SK-N-SH (cell line): ENCODE data around the gene NMT2. TPM values are rescaled to one million over a fixed set of nuclear protein-coding genes. Genes with fewer than 3 reads are reported as not detected.
A peak's percentile ranks its signal among the peaks of the same experiment; 100 is the strongest.

Source experiments
- CTCF ChIA-PET: fragments of 300-600, 350-600 bp; formaldehyde crosslinking; extraction: SDS; loops from one replicate; lab custom pipeline; 2021; lab: Yijun Ruan, JAX
- POLR2A ChIA-PET: fragments of 350-600 bp; sonication (Branson Sonifier 250); formaldehyde crosslinking; extraction: SDS; loops from one replicate; lab custom pipeline; 2020; ENCODE audit warnings: antibody characterized with exemption, inconsistent platforms; lab: Yijun Ruan, JAX
- DNase-seq: peaks from one replicate; pipeline ENCODE4 v3.0.0; 2012
- H2AFZ ChIP-seq: fragments of 200-600 bp; sonication (generic); 2 replicates; pipeline ENCODE4 v1.8.1; 2016; ENCODE audit warnings: antibody characterized with exemption, mild to moderate bottlenecking, low read depth
- H3F3A ChIP-seq: fragments of 200-600 bp; sonication (generic); replicated peaks from 2 replicates; pipeline ENCODE3; 2016; ENCODE audit warnings: antibody characterized with exemption, mild to moderate bottlenecking; ENCODE audit not compliant: insufficient read depth
- H3K27ac ChIP-seq, 2 experiments: fragments of 200-500 bp in 1 of 2; fragments of 200-600 bp in 1 of 2; sonication (Bioruptor generic) in 1 of 2; sonication (generic), shearing (Covaris generic) in 1 of 2; 2 replicates each; pipeline versions ENCODE4 v1.5.1 to v1.6.1; 2014 to 2016; ENCODE audit warnings: low read depth in 2 of 2, inconsistent platforms in 1 of 2, low read length in 1 of 2, mild to moderate bottlenecking in 1 of 2, mixed read lengths in 1 of 2
- H3K27me3 ChIP-seq: fragments of 200-600 bp; sonication (generic), shearing (Covaris generic); 2 replicates; pipeline ENCODE4 v1.6.1; 2016; ENCODE audit warnings: mixed run types; ENCODE audit not compliant: insufficient read depth
- H3K36me3 ChIP-seq, 2 experiments: fragments of 200-500 bp in 1 of 2; fragments of 200-600 bp in 1 of 2; sonication (Bioruptor generic) in 1 of 2; sonication (generic) in 1 of 2; replicated peaks in 1 of 2; 2 replicates each; pipeline versions ENCODE3 to v1.5.1; 2014 to 2016; ENCODE audit warnings: low read length in 1 of 2, mild to moderate bottlenecking in 1 of 2; ENCODE audit not compliant: insufficient read depth in 2 of 2, control insufficient read depth in 1 of 2
- H3K4me1 ChIP-seq, 2 experiments: fragments of 200-500 bp in 1 of 2; fragments of 200-600 bp in 1 of 2; sonication (Bioruptor generic) in 1 of 2; sonication (generic), shearing (Covaris generic) in 1 of 2; 2 replicates each; pipeline versions ENCODE4 v1.5.1 to v1.6.1; 2014 to 2016; ENCODE audit warnings: low read depth in 1 of 2, low read length in 1 of 2, mixed run types in 1 of 2; ENCODE audit not compliant: insufficient read depth in 2 of 2, control insufficient read depth in 1 of 2
- H3K4me2 ChIP-seq: fragments of 200-600 bp; sonication (generic), shearing (Covaris generic); 2 replicates; pipeline ENCODE4 v1.6.1; 2017; ENCODE audit warnings: mixed run types
- H3K4me3 ChIP-seq, 2 experiments: fragments of 200-500 bp in 1 of 2; fragments of 200-600 bp in 1 of 2; sonication (Bioruptor generic) in 1 of 2; sonication (generic), shearing (Covaris generic) in 1 of 2; 2 replicates each; pipeline versions ENCODE4 v1.5.1 to v1.8.1; 2014 to 2016; ENCODE audit warnings: low read depth in 2 of 2, inconsistent platforms in 1 of 2, low read length in 1 of 2, mild to moderate bottlenecking in 1 of 2, mixed read lengths in 1 of 2, moderate library complexity in 1 of 2
- H3K79me2 ChIP-seq: fragments of 200-600 bp; sonication (generic); 2 replicates; pipeline ENCODE4 v1.8.1; 2017; ENCODE audit warnings: mild to moderate bottlenecking; ENCODE audit not compliant: insufficient read depth
- H3K9ac ChIP-seq: fragments of 200-600 bp; sonication (generic); 2 replicates; pipeline ENCODE4 v1.6.1; 2017; ENCODE audit warnings: mixed run types
- H3K9me2 ChIP-seq: fragments of 200-600 bp; sonication (generic); 2 replicates; pipeline ENCODE4 v1.6.1; 2017; ENCODE audit warnings: mixed run types
- H3K9me3 ChIP-seq: fragments of 200-600 bp; sonication (generic); 2 replicates; pipeline ENCODE4 v1.6.1; 2017; ENCODE audit warnings: mixed run types, mild to moderate bottlenecking, moderate library complexity
- H4K20me1 ChIP-seq: fragments of 200-600 bp; sonication (generic); 2 replicates; pipeline ENCODE4 v1.6.1; 2017; ENCODE audit warnings: mild to moderate bottlenecking, mixed run types; ENCODE audit not compliant: insufficient read depth
- CHD2 ChIP-seq: fragments of 150-350 bp; IDR thresholded peaks from 2 replicates; pipeline ENCODE4 v1.6.1; 2018; ENCODE audit warnings: low read length; ENCODE audit not compliant: partially characterized antibody
- ELF1 ChIP-seq: IDR thresholded peaks from 2 replicates; pipeline ENCODE4 v1.4.0; 2012
- EZH2phosphoT487 ChIP-seq: fragments of 200-600 bp; sonication (generic); IDR thresholded peaks from 2 replicates; pipeline ENCODE4 v1.6.1; 2017; ENCODE audit warnings: low read depth, mixed run types, mild to moderate bottlenecking, antibody characterized with exemption, moderate library complexity, borderline replicate concordance
- FOSL2 ChIP-seq: IDR thresholded peaks from 2 replicates; pipeline ENCODE4 v1.4.0; 2012; ENCODE audit warnings: low read depth, mild to moderate bottlenecking, moderate library complexity, borderline replicate concordance
- FOXM1 ChIP-seq: IDR thresholded peaks from 2 replicates; pipeline ENCODE4 v1.4.0; 2012; ENCODE audit warnings: low read depth, mild to moderate bottlenecking
- MXI1 ChIP-seq: IDR thresholded peaks from 2 replicates; pipeline ENCODE4 v1.6.1; 2012; ENCODE audit warnings: mild to moderate bottlenecking, low read depth, low read length, improper control_type of control experiment
- NFIC ChIP-seq: IDR thresholded peaks from 2 replicates; pipeline ENCODE4 v1.4.0; 2012; ENCODE audit warnings: borderline replicate concordance
- POLR2AphosphoS5 ChIP-seq: IDR thresholded peaks from 2 replicates; pipeline ENCODE4 v1.6.1; 2012; ENCODE audit warnings: low read depth, low read length
- RFX5 ChIP-seq: IDR thresholded peaks from 2 replicates; pipeline ENCODE4 v1.6.1; 2012; ENCODE audit warnings: mild to moderate bottlenecking, improper control_type of control experiment, low read length
- SIN3A ChIP-seq: IDR thresholded peaks from 2 replicates; pipeline ENCODE4 v1.6.1; 2012; ENCODE audit warnings: low read depth, mild to moderate bottlenecking, low read length, moderate library complexity, borderline replicate concordance
- SMC3 ChIP-seq: IDR thresholded peaks from 2 replicates; pipeline ENCODE4 v1.6.1; 2012; ENCODE audit warnings: low read depth, low read length, improper control_type of control experiment
- TCF12 ChIP-seq: IDR thresholded peaks from 2 replicates; pipeline ENCODE4 v1.4.0; 2012
- YY1 ChIP-seq: IDR thresholded peaks from 2 replicates; pipeline ENCODE4 v1.4.0; 2012; ENCODE audit warnings: low read depth, mild to moderate bottlenecking
- WGBS: methylation state at CpG from one replicate; pipeline ENCODE4 v1.1.6; 2017; ENCODE audit warnings: low lambda C conversion rate; 5-methylcytosine and 5-hydroxymethylcytosine counted together
- polyA plus RNA-seq, 3 experiments: library from polyadenylated mRNA; depleted of rRNA; stranded (reverse); fragments of >200 nt; gene quantifications; 2 replicates each; pipeline ENCODE4 v1.2.3, GENCODE V29; 2012
- TF ChIP-seq, protein P1 (sequence below): fragments of 150-350 bp; IDR thresholded peaks from 2 replicates; pipeline ENCODE4 v1.6.1; 2016; ENCODE audit warnings: mild to moderate bottlenecking, low read depth, low read length
- TF ChIP-seq, protein P2 (sequence below): IDR thresholded peaks from 2 replicates; pipeline ENCODE4 v1.6.1; 2012; ENCODE audit warnings: mild to moderate bottlenecking, low read depth, low read length, moderate library complexity
- TF ChIP-seq, protein P3 (sequence below): IDR thresholded peaks from 2 replicates; pipeline ENCODE4 v1.4.0; 2012; ENCODE audit warnings: low read depth, borderline replicate concordance
- TF ChIP-seq, protein P4 (sequence below): fragments of 200-600 bp; sonication (generic); IDR thresholded peaks from 2 replicates; pipeline ENCODE4 v1.6.1; 2017; ENCODE audit warnings: antibody characterized with exemption, mild to moderate bottlenecking, moderate library complexity
- TF ChIP-seq, protein P5 (sequence below): IDR thresholded peaks from 2 replicates; pipeline ENCODE4 v1.4.0; 2012; ENCODE audit warnings: low read depth, borderline replicate concordance
- TF ChIP-seq, protein P6 (sequence below): fragments of 150-350 bp; IDR thresholded peaks from 2 replicates; pipeline ENCODE4 v1.6.1; 2017; ENCODE audit warnings: antibody characterized with exemption, low read length, low read depth, borderline replicate concordance

The NMT2 gene
- polyA plus RNA-seq, 1 of the 3 experiments (the other 2 are of a cell fraction) = 25.9 TPM

DNA sequence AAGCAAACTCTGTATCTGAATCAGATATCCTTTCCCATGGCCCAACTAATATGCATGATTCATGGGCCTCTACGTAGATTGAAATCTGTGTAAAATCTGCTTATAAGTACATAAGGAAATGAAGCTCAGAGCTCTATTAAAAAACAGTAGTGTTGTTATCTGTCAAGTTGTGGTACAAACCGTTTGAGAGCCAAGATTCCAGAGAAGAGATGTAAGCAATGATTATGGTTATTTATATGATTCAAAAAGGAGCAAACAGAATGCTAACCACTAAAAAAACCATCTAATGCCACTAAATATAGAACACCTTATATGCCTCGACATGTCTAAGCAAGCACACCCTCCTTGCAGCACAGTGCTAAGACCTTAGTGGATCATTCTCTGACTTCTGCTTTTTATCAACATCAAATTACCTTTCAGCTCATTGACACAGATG lies 44.7 kb downstream of the NMT2 start (continued):
- TF ChIP-seq, protein P1, sequence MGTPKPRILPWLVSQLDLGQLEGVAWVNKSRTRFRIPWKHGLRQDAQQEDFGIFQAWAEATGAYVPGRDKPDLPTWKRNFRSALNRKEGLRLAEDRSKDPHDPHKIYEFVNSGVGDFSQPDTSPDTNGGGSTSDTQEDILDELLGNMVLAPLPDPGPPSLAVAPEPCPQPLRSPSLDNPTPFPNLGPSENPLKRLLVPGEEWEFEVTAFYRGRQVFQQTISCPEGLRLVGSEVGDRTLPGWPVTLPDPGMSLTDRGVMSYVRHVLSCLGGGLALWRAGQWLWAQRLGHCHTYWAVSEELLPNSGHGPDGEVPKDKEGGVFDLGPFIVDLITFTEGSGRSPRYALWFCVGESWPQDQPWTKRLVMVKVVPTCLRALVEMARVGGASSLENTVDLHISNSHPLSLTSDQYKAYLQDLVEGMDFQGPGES = no peak
- TF ChIP-seq, protein P2, sequence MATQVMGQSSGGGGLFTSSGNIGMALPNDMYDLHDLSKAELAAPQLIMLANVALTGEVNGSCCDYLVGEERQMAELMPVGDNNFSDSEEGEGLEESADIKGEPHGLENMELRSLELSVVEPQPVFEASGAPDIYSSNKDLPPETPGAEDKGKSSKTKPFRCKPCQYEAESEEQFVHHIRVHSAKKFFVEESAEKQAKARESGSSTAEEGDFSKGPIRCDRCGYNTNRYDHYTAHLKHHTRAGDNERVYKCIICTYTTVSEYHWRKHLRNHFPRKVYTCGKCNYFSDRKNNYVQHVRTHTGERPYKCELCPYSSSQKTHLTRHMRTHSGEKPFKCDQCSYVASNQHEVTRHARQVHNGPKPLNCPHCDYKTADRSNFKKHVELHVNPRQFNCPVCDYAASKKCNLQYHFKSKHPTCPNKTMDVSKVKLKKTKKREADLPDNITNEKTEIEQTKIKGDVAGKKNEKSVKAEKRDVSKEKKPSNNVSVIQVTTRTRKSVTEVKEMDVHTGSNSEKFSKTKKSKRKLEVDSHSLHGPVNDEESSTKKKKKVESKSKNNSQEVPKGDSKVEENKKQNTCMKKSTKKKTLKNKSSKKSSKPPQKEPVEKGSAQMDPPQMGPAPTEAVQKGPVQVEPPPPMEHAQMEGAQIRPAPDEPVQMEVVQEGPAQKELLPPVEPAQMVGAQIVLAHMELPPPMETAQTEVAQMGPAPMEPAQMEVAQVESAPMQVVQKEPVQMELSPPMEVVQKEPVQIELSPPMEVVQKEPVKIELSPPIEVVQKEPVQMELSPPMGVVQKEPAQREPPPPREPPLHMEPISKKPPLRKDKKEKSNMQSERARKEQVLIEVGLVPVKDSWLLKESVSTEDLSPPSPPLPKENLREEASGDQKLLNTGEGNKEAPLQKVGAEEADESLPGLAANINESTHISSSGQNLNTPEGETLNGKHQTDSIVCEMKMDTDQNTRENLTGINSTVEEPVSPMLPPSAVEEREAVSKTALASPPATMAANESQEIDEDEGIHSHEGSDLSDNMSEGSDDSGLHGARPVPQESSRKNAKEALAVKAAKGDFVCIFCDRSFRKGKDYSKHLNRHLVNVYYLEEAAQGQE = no peak
- no peak for TF ChIP-seq CHD2

DNA sequence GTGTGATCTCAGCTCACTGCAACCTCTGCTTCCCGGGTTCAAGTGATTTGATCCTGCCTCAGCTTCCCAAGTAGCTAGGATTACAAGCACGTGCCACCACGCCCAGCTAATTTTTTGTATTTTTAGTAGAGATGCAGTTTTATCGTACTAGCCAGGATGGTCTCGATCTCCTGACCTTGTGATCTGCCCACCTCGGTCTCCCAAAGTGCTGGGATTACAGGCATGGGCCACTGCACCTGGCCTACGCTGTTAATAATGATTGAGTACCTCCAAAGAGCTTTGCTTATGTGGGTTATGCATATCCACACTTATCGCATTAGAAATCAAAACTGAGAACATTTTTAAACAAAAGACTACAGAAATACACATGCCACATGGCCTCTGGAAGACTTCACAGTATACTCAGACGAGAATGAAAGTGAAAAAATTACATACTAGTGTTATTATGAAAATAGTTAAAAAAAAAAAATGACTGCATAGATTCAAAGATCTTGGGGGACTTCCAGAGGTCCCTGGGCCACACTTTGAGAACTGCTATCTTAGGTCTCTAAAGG lies 45.9 kb downstream of the NMT2 start:
- no peaks in the 10 kb centered on the region for H3K27me3 ChIP-seq
- ChIA-PET CTCF (no interaction called here), POLR2A (no interaction called here)
- H4K20me1 ChIP-seq = no peaks in the 10 kb centered on the region
- peak overlapping the region in 1 of 2 experiments; percentile 74; a peak in 2 of 4 replicates for H3K27ac ChIP-seq
- H3K4me3 ChIP-seq = no peak overlapping the region
- no peaks in the 10 kb centered on the region for H3K79me2 ChIP-seq
- H2AFZ ChIP-seq = no peak overlapping the region
- peaks cover 7 to 21% of the 10 kb centered on the region in 2 experiments; a peak in 3 of 4 replicates for H3K4me1 ChIP-seq
- no peak for DNase-seq
- 94% methylated on average over 9 of the region's 9 CpGs for WGBS
- peaks cover 5% of the 10 kb centered on the region for H3F3A ChIP-seq
- no peaks in the 10 kb centered on the region for H3K9me2 ChIP-seq
- H3K36me3 ChIP-seq = peaks cover 23 to 55% of the 10 kb centered on the region in 2 experiments
- H3K4me2 ChIP-seq = no peak overlapping the region
- H3K9ac ChIP-seq = no peak overlapping the region
- H3K9me3 ChIP-seq = no peaks in the 10 kb centered on the region
- TF ChIP-seq RFX5 (no peak), POLR2AphosphoS5 (no peak), NFIC (no peak), FOXM1 (no peak), SMC3 (no peak), YY1 (no peak), TCF12 (no peak), EZH2phosphoT487 (no peak), ELF1 (no peak), FOSL2 (no peak), MXI1 (no peak), SIN3A (no peak)
- TF ChIP-seq, protein P3, sequence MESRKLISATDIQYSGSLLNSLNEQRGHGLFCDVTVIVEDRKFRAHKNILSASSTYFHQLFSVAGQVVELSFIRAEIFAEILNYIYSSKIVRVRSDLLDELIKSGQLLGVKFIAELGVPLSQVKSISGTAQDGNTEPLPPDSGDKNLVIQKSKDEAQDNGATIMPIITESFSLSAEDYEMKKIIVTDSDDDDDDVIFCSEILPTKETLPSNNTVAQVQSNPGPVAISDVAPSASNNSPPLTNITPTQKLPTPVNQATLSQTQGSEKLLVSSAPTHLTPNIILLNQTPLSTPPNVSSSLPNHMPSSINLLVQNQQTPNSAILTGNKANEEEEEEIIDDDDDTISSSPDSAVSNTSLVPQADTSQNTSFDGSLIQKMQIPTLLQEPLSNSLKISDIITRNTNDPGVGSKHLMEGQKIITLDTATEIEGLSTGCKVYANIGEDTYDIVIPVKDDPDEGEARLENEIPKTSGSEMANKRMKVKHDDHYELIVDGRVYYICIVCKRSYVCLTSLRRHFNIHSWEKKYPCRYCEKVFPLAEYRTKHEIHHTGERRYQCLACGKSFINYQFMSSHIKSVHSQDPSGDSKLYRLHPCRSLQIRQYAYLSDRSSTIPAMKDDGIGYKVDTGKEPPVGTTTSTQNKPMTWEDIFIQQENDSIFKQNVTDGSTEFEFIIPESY = no peak
- TF ChIP-seq, protein P1 = no peak
- TF ChIP-seq, protein P4, sequence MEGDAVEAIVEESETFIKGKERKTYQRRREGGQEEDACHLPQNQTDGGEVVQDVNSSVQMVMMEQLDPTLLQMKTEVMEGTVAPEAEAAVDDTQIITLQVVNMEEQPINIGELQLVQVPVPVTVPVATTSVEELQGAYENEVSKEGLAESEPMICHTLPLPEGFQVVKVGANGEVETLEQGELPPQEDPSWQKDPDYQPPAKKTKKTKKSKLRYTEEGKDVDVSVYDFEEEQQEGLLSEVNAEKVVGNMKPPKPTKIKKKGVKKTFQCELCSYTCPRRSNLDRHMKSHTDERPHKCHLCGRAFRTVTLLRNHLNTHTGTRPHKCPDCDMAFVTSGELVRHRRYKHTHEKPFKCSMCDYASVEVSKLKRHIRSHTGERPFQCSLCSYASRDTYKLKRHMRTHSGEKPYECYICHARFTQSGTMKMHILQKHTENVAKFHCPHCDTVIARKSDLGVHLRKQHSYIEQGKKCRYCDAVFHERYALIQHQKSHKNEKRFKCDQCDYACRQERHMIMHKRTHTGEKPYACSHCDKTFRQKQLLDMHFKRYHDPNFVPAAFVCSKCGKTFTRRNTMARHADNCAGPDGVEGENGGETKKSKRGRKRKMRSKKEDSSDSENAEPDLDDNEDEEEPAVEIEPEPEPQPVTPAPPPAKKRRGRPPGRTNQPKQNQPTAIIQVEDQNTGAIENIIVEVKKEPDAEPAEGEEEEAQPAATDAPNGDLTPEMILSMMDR = no peak
- TF ChIP-seq, protein P5, sequence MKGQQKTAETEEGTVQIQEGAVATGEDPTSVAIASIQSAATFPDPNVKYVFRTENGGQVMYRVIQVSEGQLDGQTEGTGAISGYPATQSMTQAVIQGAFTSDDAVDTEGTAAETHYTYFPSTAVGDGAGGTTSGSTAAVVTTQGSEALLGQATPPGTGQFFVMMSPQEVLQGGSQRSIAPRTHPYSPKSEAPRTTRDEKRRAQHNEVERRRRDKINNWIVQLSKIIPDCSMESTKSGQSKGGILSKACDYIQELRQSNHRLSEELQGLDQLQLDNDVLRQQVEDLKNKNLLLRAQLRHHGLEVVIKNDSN = no peak
- TF ChIP-seq, protein P6, sequence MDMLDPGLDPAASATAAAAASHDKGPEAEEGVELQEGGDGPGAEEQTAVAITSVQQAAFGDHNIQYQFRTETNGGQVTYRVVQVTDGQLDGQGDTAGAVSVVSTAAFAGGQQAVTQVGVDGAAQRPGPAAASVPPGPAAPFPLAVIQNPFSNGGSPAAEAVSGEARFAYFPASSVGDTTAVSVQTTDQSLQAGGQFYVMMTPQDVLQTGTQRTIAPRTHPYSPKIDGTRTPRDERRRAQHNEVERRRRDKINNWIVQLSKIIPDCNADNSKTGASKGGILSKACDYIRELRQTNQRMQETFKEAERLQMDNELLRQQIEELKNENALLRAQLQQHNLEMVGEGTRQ = no peak
